ENCODE data around the gene BCAS4.

Gene BCAS4

DNA sequence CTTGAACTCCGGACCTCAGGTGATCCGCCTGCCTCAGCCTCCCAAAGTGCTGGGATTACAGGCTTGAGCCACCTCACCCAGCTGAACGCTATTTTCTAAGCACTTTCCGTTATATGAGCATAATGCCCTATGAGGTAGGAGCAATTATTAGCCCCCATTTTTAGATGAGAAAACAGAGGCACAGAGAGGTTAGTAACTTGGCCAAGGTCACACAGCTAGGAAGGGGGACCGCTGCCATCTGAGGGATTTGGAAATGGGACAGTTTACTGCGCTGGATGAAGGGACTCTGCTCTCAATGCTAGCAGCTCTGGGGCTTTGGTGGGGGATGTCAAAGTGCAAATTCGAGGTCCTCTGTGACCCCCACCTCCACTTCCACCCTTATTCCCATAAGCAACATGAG, 62.5 kb downstream of the BCAS4 start:
- TF ChIP-seq, protein P1, sequence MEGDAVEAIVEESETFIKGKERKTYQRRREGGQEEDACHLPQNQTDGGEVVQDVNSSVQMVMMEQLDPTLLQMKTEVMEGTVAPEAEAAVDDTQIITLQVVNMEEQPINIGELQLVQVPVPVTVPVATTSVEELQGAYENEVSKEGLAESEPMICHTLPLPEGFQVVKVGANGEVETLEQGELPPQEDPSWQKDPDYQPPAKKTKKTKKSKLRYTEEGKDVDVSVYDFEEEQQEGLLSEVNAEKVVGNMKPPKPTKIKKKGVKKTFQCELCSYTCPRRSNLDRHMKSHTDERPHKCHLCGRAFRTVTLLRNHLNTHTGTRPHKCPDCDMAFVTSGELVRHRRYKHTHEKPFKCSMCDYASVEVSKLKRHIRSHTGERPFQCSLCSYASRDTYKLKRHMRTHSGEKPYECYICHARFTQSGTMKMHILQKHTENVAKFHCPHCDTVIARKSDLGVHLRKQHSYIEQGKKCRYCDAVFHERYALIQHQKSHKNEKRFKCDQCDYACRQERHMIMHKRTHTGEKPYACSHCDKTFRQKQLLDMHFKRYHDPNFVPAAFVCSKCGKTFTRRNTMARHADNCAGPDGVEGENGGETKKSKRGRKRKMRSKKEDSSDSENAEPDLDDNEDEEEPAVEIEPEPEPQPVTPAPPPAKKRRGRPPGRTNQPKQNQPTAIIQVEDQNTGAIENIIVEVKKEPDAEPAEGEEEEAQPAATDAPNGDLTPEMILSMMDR (conservative IDR thresholded peaks at IDR 0.05), result no peak
- no peak for TF ChIP-seq ZFX (IDR thresholded peaks at IDR 0.05)
- H3K27ac ChIP-seq, result no peak overlapping the region

DNA sequence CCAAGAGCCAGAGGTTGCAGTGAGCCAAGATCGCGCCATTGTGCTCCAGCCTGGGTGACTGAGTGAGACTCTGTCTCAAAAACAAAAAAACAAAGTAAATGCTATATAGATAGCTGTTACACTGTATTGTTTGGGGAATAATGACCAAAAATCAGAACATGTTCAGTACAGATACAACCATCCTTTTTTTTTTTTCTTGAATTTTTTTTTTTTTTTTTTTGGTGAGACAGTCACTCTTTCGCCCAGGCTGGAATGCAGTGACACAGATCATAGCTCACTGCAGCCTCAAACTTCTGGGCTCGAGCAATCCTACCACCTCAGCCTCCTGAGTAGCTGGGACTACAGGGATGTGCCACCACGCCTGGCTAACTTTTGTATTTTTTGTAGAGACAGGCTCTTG, 63.7 kb downstream of the BCAS4 start:
- TF ChIP-seq, protein P1 (conservative IDR thresholded peaks at IDR 0.05), result no peak
- TF ChIP-seq ZFX (IDR thresholded peaks at IDR 0.05), result no peak
- H3K27ac ChIP-seq, result no peak overlapping the region

DNA sequence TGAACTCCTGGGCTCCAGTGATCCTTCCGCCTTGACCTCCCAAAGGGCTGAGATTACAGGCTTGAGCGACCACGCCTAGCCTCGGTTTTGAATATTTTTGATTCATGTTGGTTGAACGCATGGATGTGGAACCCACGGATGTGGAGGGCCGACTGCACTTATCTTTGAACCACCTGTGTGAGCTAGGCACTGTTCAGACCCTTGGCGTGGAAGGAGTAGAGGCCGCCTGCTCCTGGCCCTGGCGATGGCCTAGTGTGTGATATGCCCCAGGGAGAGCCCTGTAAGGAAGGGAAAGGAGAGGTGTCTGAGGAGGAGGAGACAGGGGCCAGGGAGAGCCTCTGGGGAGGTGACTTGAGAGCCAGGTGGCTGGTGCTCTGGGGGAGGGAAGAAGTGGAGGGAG, 64.3 kb downstream of the BCAS4 start:
- TF ChIP-seq, protein P1 (conservative IDR thresholded peaks at IDR 0.05), result no peak
- no peak for TF ChIP-seq ZFX (IDR thresholded peaks at IDR 0.05)

DNA sequence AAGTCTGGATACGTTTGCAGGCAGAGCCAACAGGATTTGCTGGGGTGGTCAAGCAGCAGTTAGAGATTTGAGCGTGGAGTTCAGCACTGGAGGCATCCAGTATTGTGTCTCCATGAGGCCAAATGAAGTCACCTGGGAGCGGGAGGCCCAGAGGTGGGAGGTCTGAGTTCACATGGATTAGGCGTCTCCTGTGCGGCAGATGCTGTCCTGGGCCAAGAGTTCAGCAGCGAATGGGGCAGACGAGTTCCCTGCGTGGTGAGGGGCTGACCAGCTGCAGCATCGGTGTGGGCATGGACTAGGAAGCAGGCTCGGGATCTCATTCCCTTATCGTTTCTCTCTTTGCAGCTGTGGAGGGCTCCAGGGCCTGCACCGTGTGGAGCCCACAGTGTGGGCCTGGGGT, 66.2 kb downstream of the BCAS4 start:
- no peak overlapping the region for H3K27ac ChIP-seq
- TF ChIP-seq, protein P1 (conservative IDR thresholded peaks at IDR 0.05), result no peak
- TF ChIP-seq ZFX (IDR thresholded peaks at IDR 0.05), result no peak

More for the DNA sequence above, 64.3 kb downstream of the BCAS4 start:
- H3K27ac ChIP-seq, result no peak overlapping the region

DNA sequence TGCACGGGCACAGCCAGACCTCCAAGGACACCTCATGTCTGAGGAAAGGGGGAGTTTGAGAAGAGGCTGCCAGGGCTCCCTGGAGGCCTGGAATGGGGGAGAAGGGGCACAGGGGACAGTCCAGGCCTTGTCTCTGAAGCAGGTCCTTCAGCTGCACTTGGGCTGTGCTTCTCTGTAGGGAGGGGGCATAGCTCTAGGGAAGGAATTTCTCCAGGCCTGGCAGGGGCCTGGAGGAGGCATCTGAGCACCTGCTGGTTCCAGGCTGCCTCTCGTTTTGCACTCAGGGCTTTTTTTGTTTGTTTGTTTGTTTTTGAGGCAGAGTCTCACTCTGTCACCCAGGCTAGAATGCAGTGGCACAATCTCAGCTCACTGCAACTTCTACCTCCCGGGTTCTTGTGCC, 67.7 kb downstream of the BCAS4 start:
- no peak overlapping the region for H3K27ac ChIP-seq
- TF ChIP-seq, protein P1 (conservative IDR thresholded peaks at IDR 0.05), result no peak
- no peak for TF ChIP-seq ZFX (IDR thresholded peaks at IDR 0.05)

DNA sequence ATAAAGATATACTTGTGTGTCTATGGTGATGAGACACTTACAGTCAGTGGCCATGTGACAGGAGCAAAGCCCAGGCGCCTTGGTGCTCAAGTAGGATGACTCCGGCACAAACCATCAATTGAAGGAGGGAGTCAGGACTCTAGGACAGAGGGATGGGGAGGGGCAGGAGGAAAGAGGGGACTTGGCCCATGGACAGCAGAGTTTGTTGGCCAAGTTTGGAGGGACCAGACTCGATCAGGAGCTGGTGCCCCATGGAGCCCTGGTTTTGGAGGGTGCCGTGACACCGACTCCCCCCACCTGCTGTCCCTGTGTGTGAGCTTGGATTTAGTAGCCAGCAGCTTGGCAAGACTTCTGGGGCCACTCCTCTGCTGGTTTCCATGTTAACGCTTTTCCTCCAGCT, 70.3 kb downstream of the BCAS4 start:
- TF ChIP-seq, protein P1 (conservative IDR thresholded peaks at IDR 0.05), result no peak
- no peak overlapping the region for H3K27ac ChIP-seq

DNA sequence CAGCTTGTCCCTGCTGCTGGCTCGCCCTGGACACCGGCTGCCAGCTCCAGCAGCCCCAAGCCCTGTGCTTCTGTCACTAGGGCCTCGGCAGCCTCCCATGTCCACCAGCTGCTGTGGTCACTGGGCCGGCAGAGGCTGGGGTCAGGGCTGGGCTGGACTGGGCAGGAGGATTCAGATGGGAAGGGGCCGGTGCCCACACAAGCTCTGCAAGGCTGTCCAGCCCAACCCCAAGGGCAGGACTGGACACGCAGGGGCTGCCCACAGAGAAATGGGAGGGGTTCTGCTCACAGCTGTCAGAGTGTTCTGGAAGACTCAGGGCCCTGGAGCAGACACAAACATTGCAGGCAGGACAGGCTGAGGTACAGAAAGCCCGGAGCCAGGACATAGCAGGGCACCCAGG, 70.7 kb downstream of the BCAS4 start:
- TF ChIP-seq, protein P1 (conservative IDR thresholded peaks at IDR 0.05), result no peak
- no peak for TF ChIP-seq ZFX (IDR thresholded peaks at IDR 0.05)
- H3K27ac ChIP-seq, result no peak overlapping the region
